WTC11 (cell line): ENCODE results near the gene DNAAF5. TPM values are rescaled to one million over a fixed set of nuclear protein-coding genes. Genes with fewer than 3 reads are reported as not detected.

Experiments used
- ATAC-seq: fragments of 200-7000 bp; cut with Tn5 transposase; 2 replicates; pipeline ENCODE4 v1.10.0; 2021; ENCODE audit warnings: mild to moderate bottlenecking, moderate library complexity
- CTCF ChIA-PET: fragments of 300-600 bp; sonication (Branson Sonifier 250); formaldehyde crosslinking; loops from one replicate; lab custom pipeline; 2021; ENCODE audit warnings: antibody characterized with exemption; lab: Charles Lee
- POLR2A ChIA-PET: fragments of 350-600 bp; sonication (Branson Sonifier 250); formaldehyde crosslinking; loops from one replicate; lab custom pipeline; 2021; ENCODE audit warnings: antibody characterized with exemption; lab: Charles Lee
- DNase-seq: peaks from one replicate; pipeline ENCODE4 v3.0.0; 2021; ENCODE audit warnings: low spot score
- H3K27ac Mint-ChIP-seq: 2 replicates; pipeline ENCODE4 v1.8.0; 2021; ENCODE audit warnings: mixed read lengths
- H3K27me3 Mint-ChIP-seq: 2 replicates; pipeline ENCODE4 v1.8.0; 2021; ENCODE audit warnings: low read depth, mild to moderate bottlenecking, moderate library complexity, mixed read lengths
- H3K36me3 Mint-ChIP-seq: 2 replicates; pipeline ENCODE4 v1.8.0; 2021; ENCODE audit warnings: mixed read lengths
- H3K4me1 Mint-ChIP-seq: 2 replicates; pipeline ENCODE4 v1.8.0; 2022; ENCODE audit warnings: mixed read lengths
- H3K4me3 Mint-ChIP-seq: 2 replicates; pipeline ENCODE4 v1.8.0; 2021; ENCODE audit warnings: mild to moderate bottlenecking, moderate library complexity, mixed read lengths
- H3K9me3 Mint-ChIP-seq: 2 replicates; pipeline ENCODE4 v1.8.0; 2021; ENCODE audit warnings: mixed read lengths
- ATF1 ChIP-seq: sonication (generic); formaldehyde crosslinking; IDR thresholded peaks from 2 replicates; pipeline ENCODE4 v1.8.1; 2023; ENCODE audit warnings: mild to moderate bottlenecking, moderate library complexity, missing genetic modification reagents
- CTCF ChIP-seq: fragments of 200-600 bp; IDR thresholded peaks from 2 replicates; pipeline ENCODE4 v1.8.0; 2022; ENCODE audit warnings: antibody characterized with exemption
- E2F1 ChIP-seq: sonication (generic); formaldehyde crosslinking; IDR thresholded peaks from 2 replicates; pipeline ENCODE4 v1.8.0; 2022; ENCODE audit warnings: mild to moderate bottlenecking, missing genetic modification reagents
- E2F5 ChIP-seq: sonication (generic); formaldehyde crosslinking; IDR thresholded peaks from 2 replicates; pipeline ENCODE4 v1.8.1; 2022; ENCODE audit warnings: mild to moderate bottlenecking, moderate library complexity, missing genetic modification reagents
- FOXP4 ChIP-seq: sonication (generic); formaldehyde crosslinking; IDR thresholded peaks from 2 replicates; pipeline ENCODE4 v1.8.0; 2022; ENCODE audit warnings: mild to moderate bottlenecking, missing genetic modification reagents
- JAZF1 ChIP-seq: fragments of 250-450 bp; sonication (Bioruptor Pico); IDR thresholded peaks from 2 replicates; pipeline ENCODE4 v1.9.0; 2021; ENCODE audit warnings: moderate library complexity, mild to moderate bottlenecking, inconsistent platforms
- MAX ChIP-seq: sonication (generic); formaldehyde crosslinking; IDR thresholded peaks from 2 replicates; pipeline ENCODE4 v1.8.0; 2022; ENCODE audit warnings: mild to moderate bottlenecking, missing genetic modification reagents
- MXD4 ChIP-seq: fragments of 250-450 bp; sonication (Bioruptor Pico); IDR thresholded peaks from 2 replicates; pipeline ENCODE4 v1.8.0; 2021; ENCODE audit warnings: mild to moderate bottlenecking, moderate library complexity, borderline replicate concordance
- NFYB ChIP-seq: sonication (generic); formaldehyde crosslinking; conservative IDR thresholded peaks from 2 replicates; pipeline ENCODE4 v1.8.0; 2022; ENCODE audit warnings: low read depth, missing genetic modification reagents
- RORB ChIP-seq: fragments of 250-450 bp; sonication (Bioruptor Pico); IDR thresholded peaks from 2 replicates; pipeline ENCODE4 v1.9.0; 2021; ENCODE audit warnings: mild to moderate bottlenecking
- SMAD4 ChIP-seq: sonication (generic); formaldehyde crosslinking; IDR thresholded peaks from 2 replicates; pipeline ENCODE4 v1.8.0; 2022; ENCODE audit warnings: mild to moderate bottlenecking, missing genetic modification reagents
- SOX15 ChIP-seq: fragments of 250-450 bp; sonication (Bioruptor Pico); IDR thresholded peaks from 2 replicates; pipeline ENCODE4 v1.9.0; 2021; ENCODE audit warnings: mild to moderate bottlenecking
- ZNF219 ChIP-seq: sonication (generic); formaldehyde crosslinking; IDR thresholded peaks from 2 replicates; pipeline ENCODE4 v1.8.0; 2023; ENCODE audit warnings: missing genetic modification reagents, mild to moderate bottlenecking, borderline replicate concordance
- ZNF281 ChIP-seq: sonication (generic); formaldehyde crosslinking; IDR thresholded peaks from 2 replicates; pipeline ENCODE4 v1.8.0; 2023; ENCODE audit warnings: mild to moderate bottlenecking, missing genetic modification reagents
- total RNA-seq: library from RNA; stranded (reverse); gene quantifications from 3 replicates; pipeline ENCODE4 v1.2.3, GENCODE V29; 2021

Gene DNAAF5
- total RNA-seq, 1 experiment from 2014 or later, result 62.2 TPM

GRCh38 chr7:805261-805660 lies 78.8 kb downstream of the DNAAF5 start:
- H3K27me3 Mint-ChIP-seq, result no peaks in the 10 kb centered on the region; the same call in 1 of the 2 replicates

More at GRCh38 chr7:805261-805660, 78.8 kb downstream of the DNAAF5 start:
- Mint-ChIP-seq H3K36me3 (peaks cover 16% of the 10 kb centered on the region), H3K9me3 (peaks cover 24% of the 10 kb centered on the region), H3K4me3 (no peak overlapping the region), H3K27ac (no peak overlapping the region), H3K4me1 (peaks cover under 1% of the 10 kb centered on the region; the same call in 1 of the 2 replicates)
- TF ChIP-seq CTCF, result no peak
- TF ChIP-seq JAZF1 (CRISPR knock-in tag), result no peak
- TF ChIP-seq NFYB (CRISPR knock-in tag), result no peak
- no peak for TF ChIP-seq ZNF219 (CRISPR knock-in tag)
- TF ChIP-seq MAX (CRISPR knock-in tag), result no peak
- TF ChIP-seq E2F5 (CRISPR knock-in tag), result no peak
- TF ChIP-seq FOXP4 (CRISPR knock-in tag), result no peak
- no peak for TF ChIP-seq RORB (CRISPR knock-in tag)
- no peak for TF ChIP-seq E2F1 (CRISPR knock-in tag)
- TF ChIP-seq SMAD4 (CRISPR knock-in tag), result no peak
- no peak for TF ChIP-seq ZNF281 (CRISPR knock-in tag)
- TF ChIP-seq SOX15 (CRISPR knock-in tag), result no peak
- TF ChIP-seq ATF1 (CRISPR knock-in tag), result no peak
- no peak for TF ChIP-seq MXD4
- DNase-seq, result no peak
- ATAC-seq, result no peak
- ChIA-PET CTCF (interaction anchor here (0.6 to 1.7 kb wide), 2 partner anchors 19 to 289 kb away, joined by 4 to 6 read pairs; no protein-coding TSS in a partner anchor), POLR2A (no interaction called here)
